Activated naive CD8-positive, alpha-beta T cell treated with anti-CD3 and anti-CD28 coated beads, Interleukin-2, amount 10 ng/mL, durations not matched to agents 7 days and 5 days (primary cell): Measurements from ENCODE around the gene PRPH2. TPM values are rescaled to one million over a fixed set of nuclear protein-coding genes. Genes with fewer than 3 reads are reported as not detected.

Source experiments
- ATAC-seq: fragments of 150-1000 bp; cut with Tn5 transposase; one replicate; pipeline ENCODE4 v1.10.0; 2021; ENCODE audit warnings: low read depth, moderate library complexity
- POLR2A ChIA-PET: fragments of 350-600 bp; sonication (Branson Sonifier 250); formaldehyde crosslinking; loops from one replicate; lab custom pipeline; 2021; ENCODE audit warnings: antibody characterized with exemption; lab: Charles Lee
- DNase-seq: peaks from one replicate; pipeline ENCODE4 v3.0.0; 2021
- H3K27ac Mint-ChIP-seq: one replicate; pipeline ENCODE4 v1.8.0; 2022; ENCODE audit warnings: mild to moderate bottlenecking, mixed read lengths
- H3K27me3 Mint-ChIP-seq: one replicate; pipeline ENCODE4 v1.8.0; 2022; ENCODE audit warnings: mild to moderate bottlenecking, moderate library complexity, mixed read lengths
- H3K36me3 Mint-ChIP-seq: one replicate; pipeline ENCODE4 v1.8.0; 2021; ENCODE audit warnings: mild to moderate bottlenecking, mixed read lengths
- H3K4me1 Mint-ChIP-seq: one replicate; pipeline ENCODE4 v1.8.0; 2021; ENCODE audit warnings: mixed read lengths
- H3K4me3 Mint-ChIP-seq: one replicate; pipeline ENCODE4 v1.8.0; 2022; ENCODE audit warnings: mild to moderate bottlenecking, moderate library complexity, mixed read lengths
- H3K9me3 Mint-ChIP-seq: one replicate; pipeline ENCODE4 v1.8.0; 2021; ENCODE audit warnings: mixed read lengths
- total RNA-seq, 2 experiments: library from RNA; stranded (reverse); gene quantifications; one replicate each; pipeline ENCODE4 v1.2.3, GENCODE V29; 2021

Gene PRPH2
- total RNA-seq, result under 1 TPM; 0.08 to 0.09 TPM

GRCh38 chr6:42722497-42722896, at the start of gene PRPH2:
TSS of gene PRPH2 (minus strand) at chr6:42722597. CDS start at chr6:42722334, 263 bp downstream.
- H3K27me3 Mint-ChIP-seq, result peaks cover 2% of the 10 kb centered on the region
- ATAC-seq, result no peak
- POLR2A ChIA-PET, result no interaction called here
- H3K36me3 Mint-ChIP-seq, result no peaks in the 10 kb centered on the region
- H3K4me3 Mint-ChIP-seq, result no peak within 1 kb of the TSS
- H3K27ac Mint-ChIP-seq, result no peak within 1 kb of the TSS
- H3K4me1 Mint-ChIP-seq, result peaks cover 12% of the 10 kb centered on the region
- no peaks in the 10 kb centered on the region for H3K9me3 Mint-ChIP-seq
- no peak for DNase-seq

- POLR2A ChIA-PET, result interaction anchor here (0.7 to 22.2 kb wide), 11 partner anchors 8 to 119 kb away, joined by 3 to 450 read pairs (median 6); partner anchors contain the start of genes BICRAL, RPL7L1 and TBCC
- Mint-ChIP-seq H3K4me1 (peaks cover 43% of the 10 kb centered on the region), H3K9me3 (no peaks in the 10 kb centered on the region), H3K4me3 (peak overlapping the region; percentile 83), H3K36me3 (peaks cover 6% of the 10 kb centered on the region), H3K27ac (peak overlapping the region; percentile 100), H3K27me3 (peaks cover 2% of the 10 kb centered on the region)
- ATAC-seq, result no peak
- DNase-seq, result no peak
Observed at GRCh38 chr6:42771741-42772100, 49.3 kb upstream of the PRPH2 start.

- H3K4me1 Mint-ChIP-seq, result peaks cover 33% of the 10 kb centered on the region
- H3K9me3 Mint-ChIP-seq, result no peaks in the 10 kb centered on the region
- peaks cover 15% of the 10 kb centered on the region for H3K36me3 Mint-ChIP-seq
- ATAC-seq, result no peak
- peaks cover 2% of the 10 kb centered on the region for H3K27me3 Mint-ChIP-seq
- H3K27ac Mint-ChIP-seq, result peak overlapping the region; percentile 11
- no peak for DNase-seq
- POLR2A ChIA-PET, result interaction anchor here (0.7 to 22.2 kb wide), 7 partner anchors 7 to 761 kb away, joined by 3 to 450 read pairs (median 7); partner anchors contain the start of genes BICRAL and TBCC
- no peak overlapping the region for H3K4me3 Mint-ChIP-seq
Observed at GRCh38 chr6:42769836-42770235, 47.4 kb upstream of the PRPH2 start.

GRCh38 chr6:42769051-42769450, 46.7 kb upstream of the PRPH2 start:
- Mint-ChIP-seq H3K9me3 (no peaks in the 10 kb centered on the region), H3K27ac (no peak overlapping the region), H3K4me1 (peaks cover 26% of the 10 kb centered on the region), H3K27me3 (peaks cover 2% of the 10 kb centered on the region), H3K36me3 (peaks cover 15% of the 10 kb centered on the region), H3K4me3 (no peak overlapping the region)
- no peak for DNase-seq
- POLR2A ChIA-PET, result interaction anchor here (8.1 to 22.2 kb wide), 2 partner anchors 15 to 22 kb away, joined by 168 to 450 read pairs; partner anchors contain the start of genes BICRAL and TBCC
- ATAC-seq, result no peak

- Mint-ChIP-seq H3K9me3 (no peaks in the 10 kb centered on the region), H3K36me3 (peaks cover 13% of the 10 kb centered on the region), H3K27ac (no peak overlapping the region), H3K4me1 (peaks cover 6% of the 10 kb centered on the region), H3K4me3 (no peak overlapping the region), H3K27me3 (peaks cover 2% of the 10 kb centered on the region)
- POLR2A ChIA-PET, result interaction anchor here (22.2 kb wide), 1 partner anchor 19 kb away, joined by 450 read pairs; the partner anchor contains the start of gene TBCC
- ATAC-seq, result no peak
- DNase-seq, result no peak
Observed at GRCh38 chr6:42766163-42766670, 43.8 kb upstream of the PRPH2 start.

- ATAC-seq, result no peak
- no peak for DNase-seq
- Mint-ChIP-seq H3K36me3 (peaks cover 12% of the 10 kb centered on the region), H3K4me3 (no peak overlapping the region), H3K4me1 (no peaks in the 10 kb centered on the region), H3K9me3 (no peaks in the 10 kb centered on the region), H3K27ac (no peak overlapping the region), H3K27me3 (no peaks in the 10 kb centered on the region)
- POLR2A ChIA-PET, result interaction anchor here (0.5 to 22.2 kb wide), 3 partner anchors 16 to 18 kb away, joined by 3 to 450 read pairs (median 6); partner anchors contain the start of genes BICRAL and TBCC
Observed at GRCh38 chr6:42764911-42765648, 42.7 kb upstream of the PRPH2 start.

- ATAC-seq (no peak), DNase-seq (no peak)
- no peaks in the 10 kb centered on the region for H3K27me3 Mint-ChIP-seq
- H3K9me3 Mint-ChIP-seq, result no peaks in the 10 kb centered on the region
- no peak overlapping the region for H3K27ac Mint-ChIP-seq
- H3K36me3 Mint-ChIP-seq, result peaks cover 19% of the 10 kb centered on the region
- H3K4me1 Mint-ChIP-seq, result peaks cover 6% of the 10 kb centered on the region
- POLR2A ChIA-PET, result interaction anchor here (1.3 to 2.3 kb wide), 2 partner anchors 8 to 16 kb away, joined by 4 to 7 read pairs; no protein-coding TSS in a partner anchor
- no peak overlapping the region for H3K4me3 Mint-ChIP-seq
Observed at GRCh38 chr6:42762950-42763349, 40.6 kb upstream of the PRPH2 start.

GRCh38 chr6:42762426-42762859, 40.0 kb upstream of the PRPH2 start:
- Mint-ChIP-seq H3K27me3 (no peaks in the 10 kb centered on the region), H3K4me1 (peaks cover 7% of the 10 kb centered on the region), H3K27ac (no peak overlapping the region), H3K9me3 (no peaks in the 10 kb centered on the region), H3K36me3 (peaks cover 17% of the 10 kb centered on the region), H3K4me3 (no peak overlapping the region)
- DNase-seq, result no peak
- no peak for ATAC-seq
- POLR2A ChIA-PET, result interaction anchor here (1.0 to 2.3 kb wide), 3 partner anchors 8 to 16 kb away, joined by 3 to 7 read pairs (median 4); no protein-coding TSS in a partner anchor

GRCh38 chr6:42761287-42762067, 39.1 kb upstream of the PRPH2 start:
- no peak overlapping the region for H3K27ac Mint-ChIP-seq
- H3K4me3 Mint-ChIP-seq, result no peak overlapping the region
- DNase-seq (no peak), ATAC-seq (no peak)
- H3K9me3 Mint-ChIP-seq, result no peaks in the 10 kb centered on the region
- POLR2A ChIA-PET, result interaction anchor here (1.0 to 2.3 kb wide), 3 partner anchors 9 to 16 kb away, joined by 3 to 7 read pairs (median 5); partner anchors contain the start of gene TBCC
- H3K36me3 Mint-ChIP-seq, result peaks cover 18% of the 10 kb centered on the region
- H3K27me3 Mint-ChIP-seq, result no peaks in the 10 kb centered on the region
- peaks cover 7% of the 10 kb centered on the region for H3K4me1 Mint-ChIP-seq

GRCh38 chr6:42758756-42759430, 36.5 kb upstream of the PRPH2 start:
- Mint-ChIP-seq H3K36me3 (peaks cover 11% of the 10 kb centered on the region), H3K4me3 (no peak overlapping the region), H3K4me1 (peaks cover 7% of the 10 kb centered on the region), H3K9me3 (no peaks in the 10 kb centered on the region), H3K27me3 (no peaks in the 10 kb centered on the region), H3K27ac (no peak overlapping the region)
- DNase-seq (no peak), ATAC-seq (no peak)
- POLR2A ChIA-PET, result interaction anchor here (0.6 to 1.6 kb wide), 5 partner anchors 11 to 82 kb away, joined by 3 to 7 read pairs (median 5); partner anchors contain the start of gene BICRAL

GRCh38 chr6:42756722-42757121, 34.3 kb upstream of the PRPH2 start:
- H3K4me1 Mint-ChIP-seq, result peaks cover 11% of the 10 kb centered on the region
- ATAC-seq (no peak), DNase-seq (no peak)
- POLR2A ChIA-PET, result no interaction called here
- H3K27me3 Mint-ChIP-seq, result no peaks in the 10 kb centered on the region
- H3K27ac Mint-ChIP-seq, result no peak overlapping the region
- no peak overlapping the region for H3K4me3 Mint-ChIP-seq
- H3K9me3 Mint-ChIP-seq, result peaks cover 1% of the 10 kb centered on the region
- H3K36me3 Mint-ChIP-seq, result peaks cover 16% of the 10 kb centered on the region

GRCh38 chr6:42754759-42755158, 32.4 kb upstream of the PRPH2 start:
- ATAC-seq, result no peak
- DNase-seq, result no peak
- no peak overlapping the region for H3K27ac Mint-ChIP-seq
- no peaks in the 10 kb centered on the region for H3K27me3 Mint-ChIP-seq
- H3K4me1 Mint-ChIP-seq, result peaks cover 11% of the 10 kb centered on the region
- H3K9me3 Mint-ChIP-seq, result peaks cover 1% of the 10 kb centered on the region
- H3K4me3 Mint-ChIP-seq, result no peak overlapping the region
- POLR2A ChIA-PET, result interaction anchor here (0.9 kb wide), 1 partner anchor 9 kb away, joined by 3 read pairs; the partner anchor contains the start of gene TBCC
- H3K36me3 Mint-ChIP-seq, result peaks cover 19% of the 10 kb centered on the region
